ENCODE measurements around the gene CHRDL1. TPM values are rescaled to one million over a fixed set of nuclear protein-coding genes. Genes with fewer than 3 reads are reported as not detected.
"Not testable (repeated sequence)": the region's sequence is repeated elsewhere in the genome, so short reads cannot be mapped to it uniquely, and the experiment has no call there.

Gene CHRDL1, protein sequence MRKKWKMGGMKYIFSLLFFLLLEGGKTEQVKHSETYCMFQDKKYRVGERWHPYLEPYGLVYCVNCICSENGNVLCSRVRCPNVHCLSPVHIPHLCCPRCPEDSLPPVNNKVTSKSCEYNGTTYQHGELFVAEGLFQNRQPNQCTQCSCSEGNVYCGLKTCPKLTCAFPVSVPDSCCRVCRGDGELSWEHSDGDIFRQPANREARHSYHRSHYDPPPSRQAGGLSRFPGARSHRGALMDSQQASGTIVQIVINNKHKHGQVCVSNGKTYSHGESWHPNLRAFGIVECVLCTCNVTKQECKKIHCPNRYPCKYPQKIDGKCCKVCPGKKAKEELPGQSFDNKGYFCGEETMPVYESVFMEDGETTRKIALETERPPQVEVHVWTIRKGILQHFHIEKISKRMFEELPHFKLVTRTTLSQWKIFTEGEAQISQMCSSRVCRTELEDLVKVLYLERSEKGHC
- 10 to 100 TPM in 1 of 4 donors, 1 to 10 TPM in 3; 4.1 to 12.5 (median 7.6) TPM for total RNA-seq

DNA sequence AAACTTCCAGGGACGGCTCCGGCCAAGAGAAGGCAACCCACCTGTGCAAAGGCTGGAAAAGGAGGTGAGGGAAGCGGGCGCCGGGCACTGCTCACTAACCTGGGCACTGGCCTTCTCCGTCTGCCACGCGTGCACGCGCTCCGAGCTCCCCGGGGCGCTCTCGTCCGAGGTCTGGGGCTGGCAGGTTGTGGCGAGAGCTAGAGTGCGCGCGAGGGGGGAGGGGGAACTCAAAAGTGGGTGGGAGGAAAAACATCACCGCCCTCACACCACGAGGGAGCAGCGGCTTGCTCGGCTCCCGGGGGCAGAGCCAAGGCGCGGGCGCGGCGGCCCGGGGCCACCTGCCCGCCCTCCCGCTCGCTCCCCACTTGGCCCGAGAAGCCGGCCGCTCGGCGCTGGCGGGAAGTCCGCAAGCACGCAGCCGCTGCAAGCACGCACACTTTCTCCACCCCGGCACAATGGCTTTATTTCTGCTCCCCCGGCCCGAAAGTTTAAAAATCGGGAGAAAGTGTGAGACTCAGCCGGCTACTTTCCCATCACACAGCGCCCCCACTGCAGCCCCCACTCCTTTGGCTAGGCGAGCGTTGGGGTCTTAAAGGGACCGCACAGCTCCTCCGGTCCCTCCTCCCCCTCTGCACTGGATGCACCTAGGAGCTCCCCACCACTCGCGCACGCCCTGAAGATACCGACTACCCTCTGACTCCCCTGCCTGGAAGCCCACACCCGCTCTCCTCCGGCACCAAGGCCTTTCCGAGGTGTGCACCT, at the start of gene CHRDL1:
CHRDL1 (minus strand) TSS at position 173 of the 762 bp plus-strand sequence. CDS start 3,636 bp downstream, outside the sequence.
- peak in 2 of 3 donors; percentile 21 to 45 for DNase-seq
- Histone ChIP-seq H3K9me3 (no peaks in the 10 kb centered on the region), H3K4me3 (peak within 1 kb of the TSS in 2 of 4 donors; percentile 26 to 34), H3K4me1 (no peaks in the 10 kb centered on the region), H3K27ac (no peak within 1 kb of the TSS), H3K27me3 (no peaks in the 10 kb centered on the region), H3K36me3 (no peaks in the 10 kb centered on the region)
- TF ChIP-seq CTCF (IDR thresholded peaks at IDR 0.05) (no peak), POLR2A (IDR thresholded peaks at IDR 0.05) (no peak)

GRCh38 chrX:110836982-110837381, 41.4 kb upstream of the CHRDL1 start:
- no peak for DNase-seq
- H3K27ac ChIP-seq, result no peak overlapping the region
- no peaks in the 10 kb centered on the region for H3K27me3 ChIP-seq
- H3K9me3 ChIP-seq, result no peaks in the 10 kb centered on the region
- TF ChIP-seq CTCF (IDR thresholded peaks at IDR 0.05), result no peak
- TF ChIP-seq POLR2A (IDR thresholded peaks at IDR 0.05), result no peak
- no peak overlapping the region for H3K4me3 ChIP-seq
- H3K4me1 ChIP-seq, result no peaks in the 10 kb centered on the region
- H3K36me3 ChIP-seq, result no peaks in the 10 kb centered on the region

DNA sequence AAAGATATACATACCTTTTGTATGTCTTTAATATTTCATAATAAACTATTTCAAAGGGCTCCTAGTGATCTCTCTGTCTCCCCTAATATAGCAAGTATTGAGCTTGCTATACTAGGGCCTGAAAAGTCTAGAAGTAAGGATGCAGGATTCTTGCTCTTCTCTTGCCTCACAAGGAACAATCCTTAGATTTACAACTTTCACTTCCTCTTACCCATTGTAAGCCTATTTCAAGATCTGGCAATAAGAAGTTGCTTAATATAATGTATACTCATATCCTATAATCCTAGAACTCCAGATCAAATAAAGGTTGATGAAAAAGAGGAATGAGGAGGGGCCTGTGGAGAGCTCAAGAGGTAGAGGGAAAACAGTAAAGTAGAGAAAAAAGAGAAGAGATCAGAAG, 40.8 kb upstream of the CHRDL1 start:
- no peak for DNase-seq
- TF ChIP-seq CTCF (IDR thresholded peaks at IDR 0.05), result no peak
- TF ChIP-seq POLR2A (IDR thresholded peaks at IDR 0.05), result no peak
- no peaks in the 10 kb centered on the region for H3K27me3 ChIP-seq
- H3K36me3 ChIP-seq, result no peaks in the 10 kb centered on the region
- H3K27ac ChIP-seq, result no peak overlapping the region
- no peak overlapping the region for H3K4me3 ChIP-seq
- H3K9me3 ChIP-seq, result no peaks in the 10 kb centered on the region
- no peaks in the 10 kb centered on the region for H3K4me1 ChIP-seq

DNA sequence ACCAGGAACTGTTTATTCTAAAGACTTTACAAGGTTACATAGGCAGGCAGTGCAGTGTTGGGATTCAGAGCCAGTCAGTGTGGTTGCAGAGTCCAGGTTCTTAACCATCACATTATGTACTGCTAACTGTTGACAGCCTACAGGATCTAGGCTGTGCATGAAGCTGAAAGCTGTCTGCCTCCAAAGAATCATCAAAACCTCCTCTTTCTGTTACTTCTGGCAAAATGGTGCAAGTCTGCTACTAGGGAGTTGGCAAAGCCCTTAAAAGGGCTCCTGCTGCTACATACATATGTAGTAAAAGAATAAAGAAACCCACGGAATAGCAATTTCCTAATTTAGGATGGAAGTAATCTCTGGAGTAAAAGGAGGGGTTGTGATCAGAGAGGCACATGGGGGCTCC, 40.4 kb upstream of the CHRDL1 start:
- Histone ChIP-seq H3K9me3 (no peaks in the 10 kb centered on the region), H3K27me3 (no peaks in the 10 kb centered on the region), H3K4me1 (no peaks in the 10 kb centered on the region), H3K4me3 (no peak overlapping the region), H3K27ac (no peak overlapping the region), H3K36me3 (no peaks in the 10 kb centered on the region)
- no peak for TF ChIP-seq POLR2A (IDR thresholded peaks at IDR 0.05)
- DNase-seq, result no peak

- Histone ChIP-seq H3K9me3 (no peaks in the 10 kb centered on the region), H3K27me3 (no peaks in the 10 kb centered on the region), H3K27ac (no peak overlapping the region), H3K36me3 (no peaks in the 10 kb centered on the region), H3K4me1 (no peaks in the 10 kb centered on the region), H3K4me3 (no peak overlapping the region)
- no peak for TF ChIP-seq POLR2A (IDR thresholded peaks at IDR 0.05)
- TF ChIP-seq CTCF (IDR thresholded peaks at IDR 0.05), result no peak
- no peak for DNase-seq
These were observed 30.4 kb upstream of the CHRDL1 start for GRCh38 chrX:110825972-110826371.

GRCh38 chrX:110816543-110816942, 20.9 kb upstream of the CHRDL1 start:
- not testable (repeated sequence) for H3K4me3 ChIP-seq, H3K9me3 ChIP-seq, DNase-seq, H3K4me1 ChIP-seq, H3K27ac ChIP-seq, H3K36me3 ChIP-seq, H3K27me3 ChIP-seq
